Neural cell (in vitro differentiated cells): ENCODE data around the gene EN1. TPM values are rescaled to one million over a fixed set of nuclear protein-coding genes. Genes with fewer than 3 reads are reported as not detected.

Experiments used
- polyA plus RNA-seq: library from polyadenylated mRNA; depleted of rRNA; stranded (reverse); fragments of >200 nt; gene quantifications from 2 replicates; pipeline ENCODE4 v1.2.3, GENCODE V29; 2014

EN1 gene
- polyA plus RNA-seq, 1 donor from 2014 or later, result not detected

Other genes starting within 250 kb of the EN1 start
- not detected in 2 replicates for gene MARCO, start 94.5 kb upstream of the EN1 start, polyA plus RNA-seq